SK-N-SH treated with all-trans-retinoic acid at 6 μM for 48 hours (cell line): Measurements from ENCODE around the gene CLSTN2.

ENCODE experiments used
- ATAC-seq: fragments of 200-7000 bp; cut with Tn5 transposase; 3 replicates; pipeline ENCODE4 v1.9.1; 2020; ENCODE audit warnings: mild to moderate bottlenecking, moderate library complexity
- ARNTL ChIP-seq: fragments of 450-650 bp; formaldehyde crosslinking; IDR thresholded peaks from 2 replicates; pipeline ENCODE4 v1.5.0; 2020; ENCODE audit warnings: low read depth, mild to moderate bottlenecking, moderate library complexity, borderline replicate concordance
- CREB5 ChIP-seq: fragments of 250-450 bp; sonication (Bioruptor Pico); IDR thresholded peaks from 2 replicates; pipeline ENCODE4 v1.5.1; 2020; ENCODE audit warnings: low read depth, mild to moderate bottlenecking, moderate library complexity
- CSDC2 ChIP-seq: fragments of 250-450 bp; sonication (Bioruptor Pico); IDR thresholded peaks from 2 replicates; pipeline ENCODE4 v1.5.0; 2020; ENCODE audit warnings: mild to moderate bottlenecking, moderate library complexity
- ESRRG ChIP-seq: fragments of 250-450 bp; sonication (Bioruptor Pico); IDR thresholded peaks from 2 replicates; pipeline ENCODE4 v1.6.1; 2021; ENCODE audit warnings: mild to moderate bottlenecking
- GLIS3 ChIP-seq: fragments of 250-450 bp; sonication (Bioruptor Pico); IDR thresholded peaks from 2 replicates; pipeline ENCODE4 v1.5.0; 2020; ENCODE audit warnings: mild to moderate bottlenecking, moderate library complexity
- ISL1 ChIP-seq: fragments of 250-450 bp; sonication (Bioruptor Pico); IDR thresholded peaks from 2 replicates; pipeline ENCODE4 v2.1.2; 2022; ENCODE audit warnings: mild to moderate bottlenecking, moderate library complexity
- OSR1 ChIP-seq: fragments of 250-450 bp; sonication (Bioruptor Pico); IDR thresholded peaks from 2 replicates; pipeline ENCODE4 v1.8.0; 2022; ENCODE audit warnings: moderate library complexity, mild to moderate bottlenecking, inconsistent platforms
- PATZ1 ChIP-seq: fragments of 250-450 bp; sonication (Bioruptor Pico); IDR thresholded peaks from 2 replicates; pipeline ENCODE4 v1.8.0; 2020; ENCODE audit warnings: mild to moderate bottlenecking, moderate library complexity, borderline replicate concordance
- POU6F1 ChIP-seq: fragments of 250-450 bp; sonication (Bioruptor Pico); IDR thresholded peaks from 2 replicates; pipeline ENCODE4 v1.8.0; 2021; ENCODE audit warnings: low read depth, mild to moderate bottlenecking, moderate library complexity, borderline replicate concordance
- PPARA ChIP-seq: fragments of 250-450 bp; sonication (Bioruptor Pico); IDR thresholded peaks from 2 replicates; pipeline ENCODE4 v1.5.0; 2020; ENCODE audit warnings: mild to moderate bottlenecking, borderline replicate concordance
- RARB ChIP-seq: fragments of 250-450 bp; sonication (Bioruptor Pico); IDR thresholded peaks from 2 replicates; pipeline ENCODE4 v1.8.0; 2021; ENCODE audit warnings: mild to moderate bottlenecking, moderate library complexity
- SNAI2 ChIP-seq: fragments of 250-450 bp; sonication (Bioruptor Pico); IDR thresholded peaks from 2 replicates; pipeline ENCODE4 v1.5.0; 2020; ENCODE audit warnings: mild to moderate bottlenecking, moderate library complexity
- TCF4 ChIP-seq: fragments of 250-450 bp; sonication (Bioruptor Pico); IDR thresholded peaks from 2 replicates; pipeline ENCODE4 v1.8.0; 2021; ENCODE audit warnings: mild to moderate bottlenecking, moderate library complexity, borderline replicate concordance
- TOX ChIP-seq: fragments of 250-450 bp; sonication (Bioruptor Pico); IDR thresholded peaks from 2 replicates; pipeline ENCODE4 v1.8.0; 2021; ENCODE audit warnings: mild to moderate bottlenecking, moderate library complexity, borderline replicate concordance
- TSHZ2 ChIP-seq: fragments of 250-450 bp; sonication (Bioruptor Pico); IDR thresholded peaks from 2 replicates; pipeline ENCODE4 v1.5.0; 2020; ENCODE audit warnings: mild to moderate bottlenecking, moderate library complexity
- ZC3H10 ChIP-seq: fragments of 250-450 bp; sonication (Bioruptor Pico); IDR thresholded peaks from 2 replicates; pipeline ENCODE4 v1.5.1; 2021; ENCODE audit warnings: mild to moderate bottlenecking, moderate library complexity
- ZFP3 ChIP-seq: fragments of 250-450 bp; sonication (Bioruptor Pico); IDR thresholded peaks from 2 replicates; pipeline ENCODE4 v1.5.0; 2020; ENCODE audit warnings: mild to moderate bottlenecking, moderate library complexity
- ZFP30 ChIP-seq: fragments of 450-650 bp; formaldehyde crosslinking; IDR thresholded peaks from 2 replicates; pipeline ENCODE4 v1.5.0; 2022; ENCODE audit warnings: mild to moderate bottlenecking, moderate library complexity
- ZNF565 ChIP-seq: fragments of 450-650 bp; formaldehyde crosslinking; conservative IDR thresholded peaks from 2 replicates; pipeline ENCODE4 v1.5.0; 2020; ENCODE audit warnings: low read depth, mild to moderate bottlenecking, moderate library complexity
- ZNF70 ChIP-seq: fragments of 450-650 bp; formaldehyde crosslinking; IDR thresholded peaks from 2 replicates; pipeline ENCODE4 v1.5.0; 2020; ENCODE audit warnings: mild to moderate bottlenecking, moderate library complexity
- ZNF8 ChIP-seq: fragments of 450-650 bp; formaldehyde crosslinking; IDR thresholded peaks from 2 replicates; pipeline ENCODE4 v1.5.0; 2020; ENCODE audit warnings: mild to moderate bottlenecking, moderate library complexity

The CLSTN2 gene

GRCh38 chr3:140088513-140088912 lies 153.5 kb downstream of the CLSTN2 start:
- no peak for TF ChIP-seq PPARA (CRISPR knock-in tag)
- no peak for ATAC-seq

GRCh38 chr3:140089403-140090072 lies 154.6 kb downstream of the CLSTN2 start:
- TF ChIP-seq TSHZ2 (CRISPR knock-in tag), result no peak
- TF ChIP-seq OSR1, result no peak
- no peak for ATAC-seq

- TF ChIP-seq ZFP30 (CRISPR knock-in tag), result no peak
- no peak for TF ChIP-seq SNAI2 (CRISPR knock-in tag)
- no peak for TF ChIP-seq ZFP3
- TF ChIP-seq POU6F1 (CRISPR knock-in tag), result no peak
- no peak for TF ChIP-seq TOX (CRISPR knock-in tag)
- no peak for TF ChIP-seq ESRRG (CRISPR knock-in tag)
- no peak for TF ChIP-seq ARNTL (CRISPR knock-in tag)
- TF ChIP-seq RARB (CRISPR knock-in tag), result no peak
Observed at GRCh38 chr3:140091143-140091542, 156.2 kb downstream of the CLSTN2 start.

GRCh38 chr3:140092848-140093536 lies 158.0 kb downstream of the CLSTN2 start:
- ATAC-seq, result no peak
- TF ChIP-seq ARNTL (CRISPR knock-in tag), result no peak
- no peak for TF ChIP-seq PPARA (CRISPR knock-in tag)
- no peak for TF ChIP-seq TCF4 (CRISPR knock-in tag)
- TF ChIP-seq PATZ1, result no peak
- TF ChIP-seq ISL1 (CRISPR knock-in tag), result no peak
- no peak for TF ChIP-seq ZFP30 (CRISPR knock-in tag)

More at GRCh38 chr3:140091143-140091542, 156.2 kb downstream of the CLSTN2 start:
- ATAC-seq, result no peak

- ATAC-seq, result no peak
- TF ChIP-seq PATZ1, result no peak
- no peak for TF ChIP-seq ZNF565 (CRISPR knock-in tag)
- TF ChIP-seq ARNTL (CRISPR knock-in tag), result no peak
- TF ChIP-seq ZFP3, result no peak
- no peak for TF ChIP-seq SNAI2 (CRISPR knock-in tag)
- TF ChIP-seq ZNF8 (CRISPR knock-in tag), result no peak
- TF ChIP-seq RARB (CRISPR knock-in tag), result no peak
- TF ChIP-seq PPARA (CRISPR knock-in tag), result no peak
- no peak for TF ChIP-seq CREB5 (CRISPR knock-in tag)
- no peak for TF ChIP-seq TCF4 (CRISPR knock-in tag)
- TF ChIP-seq GLIS3 (CRISPR knock-in tag), result no peak
- no peak for TF ChIP-seq ISL1 (CRISPR knock-in tag)
- TF ChIP-seq ZC3H10 (CRISPR knock-in tag), result no peak
- TF ChIP-seq POU6F1 (CRISPR knock-in tag), result no peak
- no peak for TF ChIP-seq CSDC2 (CRISPR knock-in tag)
- no peak for TF ChIP-seq ZNF70 (CRISPR knock-in tag)
Observed at GRCh38 chr3:140093742-140094141, 158.8 kb downstream of the CLSTN2 start.
